Measurements from ENCODE around the gene CCDC187. TPM values are rescaled to one million over a fixed set of nuclear protein-coding genes. Genes with fewer than 3 reads are reported as not detected.
"Not testable (repeated sequence)": the region's sequence is repeated elsewhere in the genome, so short reads cannot be mapped to it uniquely, and the experiment has no call there.

Gene CCDC187
- total RNA-seq, 1 donor from 2014 or later: not detected

DNA sequence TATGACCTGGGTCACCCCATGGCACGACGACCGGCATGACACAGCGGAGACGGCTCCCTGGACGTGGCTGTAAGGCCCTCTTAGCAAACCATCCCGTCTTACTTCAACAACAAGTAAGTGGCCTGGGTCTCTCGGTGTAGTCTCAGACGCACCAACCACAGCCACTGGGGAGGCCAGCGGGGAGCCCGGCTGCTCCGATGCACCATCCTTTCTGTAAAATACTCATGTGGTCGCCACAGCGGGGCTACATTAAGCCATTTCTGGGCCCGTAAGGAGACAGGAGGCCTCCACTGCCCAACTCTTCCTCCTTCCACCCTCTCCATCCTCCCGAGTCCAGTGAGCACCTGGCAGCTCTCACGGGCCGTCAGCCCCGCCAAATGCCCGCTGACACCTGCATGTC, 63.0 kb downstream of the CCDC187 start:
- DNase-seq (ENCODE audit: low spot score): no peak
- no peak for TF ChIP-seq CTCF (IDR thresholded peaks at IDR 0.05)
- no peaks in the 10 kb centered on the region for H3K36me3 Mint-ChIP-seq (ENCODE audit: low read depth)
- H3K9me3 Mint-ChIP-seq (ENCODE audit: low read depth): no peaks in the 10 kb centered on the region
- H3K27ac Mint-ChIP-seq (ENCODE audit: unreplicated experiment): no peak overlapping the region
- no peaks in the 10 kb centered on the region for H3K27me3 Mint-ChIP-seq (ENCODE audit: low read depth)
- H3K4me1 Mint-ChIP-seq (ENCODE audit: low read depth): peaks cover 21% of the 10 kb centered on the region
- H3K4me3 Mint-ChIP-seq (ENCODE audit: unreplicated experiment): no peak overlapping the region

DNA sequence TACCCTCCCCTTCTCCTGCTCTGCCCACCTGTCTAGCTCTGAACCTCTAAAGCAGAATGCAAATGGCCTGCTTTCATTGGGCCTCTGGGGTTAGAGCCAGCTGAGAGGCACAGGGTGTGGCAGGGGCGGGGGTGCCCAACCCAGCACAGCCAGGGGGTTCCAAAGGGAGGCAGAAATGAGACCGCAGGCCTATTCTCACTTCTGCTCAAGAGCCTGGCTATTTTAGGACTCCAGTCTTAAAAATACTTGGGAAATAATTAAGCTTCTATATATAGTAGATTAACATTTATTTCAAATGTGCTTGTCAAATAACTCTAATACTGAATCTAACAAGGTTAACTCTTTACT, 63.9 kb downstream of the CCDC187 start:
- TF ChIP-seq CTCF (IDR thresholded peaks at IDR 0.05): no peak
- H3K27me3 Mint-ChIP-seq (ENCODE audit: low read depth): no peaks in the 10 kb centered on the region
- H3K27ac Mint-ChIP-seq (ENCODE audit: unreplicated experiment): no peak overlapping the region
- no peak overlapping the region for H3K4me3 Mint-ChIP-seq (ENCODE audit: unreplicated experiment)
- H3K4me1 Mint-ChIP-seq (ENCODE audit: low read depth): peaks cover 18% of the 10 kb centered on the region
- DNase-seq (ENCODE audit: low spot score): no peak
- no peaks in the 10 kb centered on the region for H3K9me3 Mint-ChIP-seq (ENCODE audit: low read depth)
- no peaks in the 10 kb centered on the region for H3K36me3 Mint-ChIP-seq (ENCODE audit: low read depth)

DNA sequence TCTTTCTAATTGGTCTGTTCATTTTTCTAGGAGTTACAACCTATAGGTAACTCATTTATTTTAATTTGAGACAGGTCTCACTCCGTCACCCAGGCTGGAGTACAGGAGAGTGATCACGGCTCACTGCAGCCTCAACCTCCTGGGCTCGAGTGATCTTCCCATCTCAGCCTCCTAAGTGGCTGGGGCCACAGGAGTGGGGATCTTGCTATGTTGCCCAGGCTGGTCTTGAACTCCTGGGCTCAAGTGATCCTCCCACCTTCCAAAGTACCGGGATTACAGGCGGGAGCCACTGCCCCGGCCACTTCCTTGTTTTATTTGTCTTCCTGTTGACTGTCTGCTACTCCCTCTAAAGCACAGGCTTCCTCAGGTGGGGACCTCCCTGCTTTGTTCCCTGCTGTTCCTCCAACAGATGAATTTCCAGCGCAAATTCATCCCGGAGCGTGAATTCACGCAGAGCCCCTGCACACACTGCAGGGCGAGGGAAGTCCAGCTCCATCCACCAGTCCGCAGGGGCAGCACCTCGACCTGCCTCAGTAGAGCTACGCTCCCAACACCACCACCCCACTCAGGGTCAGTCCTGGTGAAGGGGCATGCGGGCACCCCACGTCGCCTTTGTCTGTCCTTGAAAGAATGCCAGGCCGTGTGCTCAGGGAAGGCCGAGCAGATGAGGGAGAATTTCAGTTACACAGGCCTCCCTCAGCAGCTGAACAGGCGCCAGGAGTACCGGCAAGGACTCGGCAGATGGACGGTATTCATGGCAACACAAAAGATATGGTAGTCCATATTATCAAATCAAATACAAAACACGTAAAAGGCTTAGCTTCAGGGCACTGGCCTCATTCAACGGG, 64.5 kb downstream of the CCDC187 start:
- Mint-ChIP-seq H3K4me1 (ENCODE audit: low read depth) (peaks cover 12% of the 10 kb centered on the region), H3K36me3 (ENCODE audit: low read depth) (no peaks in the 10 kb centered on the region), H3K9me3 (ENCODE audit: low read depth) (no peaks in the 10 kb centered on the region), H3K27me3 (ENCODE audit: low read depth) (no peaks in the 10 kb centered on the region), H3K4me3 (ENCODE audit: unreplicated experiment) (no peak overlapping the region), H3K27ac (ENCODE audit: unreplicated experiment) (no peak overlapping the region)
- no peak for TF ChIP-seq CTCF (IDR thresholded peaks at IDR 0.05)
- DNase-seq (ENCODE audit: low spot score): no peak

DNA sequence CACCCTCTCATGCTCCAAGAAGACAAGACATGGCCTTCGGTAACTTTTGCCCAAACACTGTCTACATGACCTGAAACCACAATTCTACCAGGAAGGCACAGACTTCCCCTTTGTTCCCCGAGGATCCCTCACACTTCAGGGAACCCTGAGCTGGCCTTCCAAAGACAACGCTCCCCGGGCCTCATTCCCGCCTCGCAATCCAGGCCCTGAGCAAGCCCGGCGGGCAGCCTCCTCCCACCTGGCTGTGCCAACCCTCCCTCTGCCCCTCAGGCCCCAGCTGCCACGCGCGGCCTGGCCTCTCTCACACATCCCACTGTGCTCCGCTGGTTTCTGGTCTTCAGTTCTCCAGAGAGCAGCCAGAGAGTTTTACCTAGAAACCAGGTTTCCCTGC, 65.6 kb downstream of the CCDC187 start:
- no peak overlapping the region for H3K27ac Mint-ChIP-seq (ENCODE audit: unreplicated experiment)
- no peak overlapping the region for H3K4me3 Mint-ChIP-seq (ENCODE audit: unreplicated experiment)
- H3K36me3 Mint-ChIP-seq (ENCODE audit: low read depth): no peaks in the 10 kb centered on the region
- peaks cover 4% of the 10 kb centered on the region for H3K4me1 Mint-ChIP-seq (ENCODE audit: low read depth)
- no peaks in the 10 kb centered on the region for H3K9me3 Mint-ChIP-seq (ENCODE audit: low read depth)
- TF ChIP-seq CTCF (IDR thresholded peaks at IDR 0.05): no peak
- DNase-seq (ENCODE audit: low spot score): no peak
- H3K27me3 Mint-ChIP-seq (ENCODE audit: low read depth): no peaks in the 10 kb centered on the region

- H3K36me3 Mint-ChIP-seq (ENCODE audit: low read depth): no peaks in the 10 kb centered on the region
- no peak for DNase-seq (ENCODE audit: low spot score)
- H3K9me3 Mint-ChIP-seq (ENCODE audit: low read depth): no peaks in the 10 kb centered on the region
- no peak overlapping the region for H3K27ac Mint-ChIP-seq (ENCODE audit: unreplicated experiment)
- no peak overlapping the region for H3K4me3 Mint-ChIP-seq (ENCODE audit: unreplicated experiment)
- no peaks in the 10 kb centered on the region for H3K4me1 Mint-ChIP-seq (ENCODE audit: low read depth)
- no peak for TF ChIP-seq CTCF (IDR thresholded peaks at IDR 0.05)
- H3K27me3 Mint-ChIP-seq (ENCODE audit: low read depth): no peaks in the 10 kb centered on the region
These were observed 66.2 kb downstream of the CCDC187 start for GRCh38 chr9:136237486-136238341.

DNA sequence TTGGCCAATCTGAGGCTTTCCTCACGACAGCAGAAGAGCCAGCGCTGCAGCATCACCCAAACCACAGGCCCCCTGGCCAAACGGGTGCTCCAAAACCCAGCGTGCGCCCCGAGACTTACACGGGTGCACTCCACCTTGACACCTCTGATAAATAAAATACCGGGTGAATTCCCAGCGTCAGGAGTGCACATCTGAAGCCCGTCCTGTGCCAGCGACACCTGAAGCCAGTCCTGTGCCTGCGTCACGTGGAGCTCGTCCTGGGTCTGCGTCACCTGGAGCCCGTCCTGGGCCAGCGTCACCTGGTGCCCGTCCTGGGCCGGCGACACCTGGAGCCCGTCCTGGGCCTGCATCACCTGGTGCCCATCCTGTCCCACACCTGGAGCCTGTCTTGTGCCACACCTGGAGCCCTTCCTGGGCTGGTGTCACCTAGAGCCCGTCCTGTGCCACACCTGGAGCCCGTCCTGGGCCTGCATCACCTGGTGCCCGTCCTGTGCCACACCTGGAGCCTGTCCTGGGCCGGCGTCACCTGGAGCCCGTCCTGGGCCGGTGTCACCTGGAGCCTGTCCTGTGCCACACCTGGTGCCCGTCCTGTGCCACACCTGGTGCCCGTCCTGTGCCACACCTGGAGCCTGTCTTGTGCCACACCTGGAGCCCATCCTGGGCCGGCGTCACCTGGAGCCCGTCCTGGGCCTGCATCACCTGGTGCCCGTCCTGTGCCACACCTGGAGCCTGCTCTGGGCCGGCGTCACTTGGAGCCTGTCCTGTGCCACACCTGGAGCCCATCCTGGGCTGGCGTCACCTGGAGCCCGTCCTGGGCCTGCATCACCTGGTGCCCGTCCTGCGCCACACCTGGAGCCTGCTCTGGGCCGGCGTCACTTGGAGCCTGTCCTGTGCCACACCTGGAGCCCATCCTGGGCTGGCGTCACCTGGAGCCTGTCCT, 67.2 kb downstream of the CCDC187 start:
- not testable (repeated sequence) for H3K27ac Mint-ChIP-seq (ENCODE audit: unreplicated experiment); H3K36me3 Mint-ChIP-seq (ENCODE audit: low read depth); H3K27me3 Mint-ChIP-seq (ENCODE audit: low read depth); H3K4me3 Mint-ChIP-seq (ENCODE audit: unreplicated experiment); H3K4me1 Mint-ChIP-seq (ENCODE audit: low read depth); H3K9me3 Mint-ChIP-seq (ENCODE audit: low read depth); DNase-seq (ENCODE audit: low spot score)
